ENCODE results near the gene EML4. TPM values are rescaled to one million over a fixed set of nuclear protein-coding genes. Genes with fewer than 3 reads are reported as not detected.

EML4 gene
- polyA plus RNA-seq, 1 of the 3 experiments (the other 2 are of a cell fraction) = 35.0 TPM

DNA sequence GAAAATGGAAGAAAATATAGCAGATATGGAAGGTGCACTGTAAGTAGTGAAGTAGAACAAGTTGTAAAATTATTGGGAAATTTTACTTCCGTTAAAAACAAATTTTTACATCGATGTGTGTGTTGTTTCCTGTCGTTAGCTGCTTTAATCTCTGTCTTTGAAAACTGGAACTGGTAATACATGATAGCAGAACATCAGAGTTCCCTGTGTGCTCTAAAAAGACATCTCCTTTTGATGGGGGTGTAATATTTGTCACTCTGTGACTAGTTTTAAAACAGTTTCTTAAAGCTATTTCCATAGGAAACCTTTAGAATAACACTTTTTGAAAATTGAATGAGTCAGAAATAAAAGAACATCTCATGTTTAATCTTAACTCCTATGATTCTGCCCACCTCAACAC is 148.3 kb downstream of the EML4 start:
- H3F3A ChIP-seq (replicated peaks; ENCODE audit: insufficient read depth) = peaks cover 24% of the 10 kb centered on the region

DNA sequence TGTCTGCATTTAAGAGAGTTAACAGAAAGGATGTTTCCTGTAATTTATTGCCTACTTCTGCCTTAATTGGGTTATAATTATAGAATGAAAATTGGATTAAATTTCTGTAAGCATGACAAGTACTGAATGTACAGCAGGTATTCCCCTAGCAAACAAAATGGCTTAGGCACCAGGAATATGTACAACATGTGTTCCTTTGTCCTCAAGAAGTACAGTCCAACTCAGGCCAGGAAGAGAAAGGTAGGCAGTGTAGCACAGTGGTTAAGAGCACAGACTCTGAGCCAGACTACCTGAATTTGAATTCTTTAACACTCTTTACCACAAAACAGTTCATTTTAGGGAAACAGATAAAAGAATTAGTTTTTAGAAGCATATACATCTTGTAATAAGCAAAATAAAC is 148.8 kb downstream of the EML4 start:
- H3K79me2 ChIP-seq (ENCODE audit: insufficient read depth) = no peaks in the 10 kb centered on the region
- H2AFZ ChIP-seq (ENCODE audit: low read depth) = no peak overlapping the region
- H3K4me2 ChIP-seq = no peak overlapping the region
- no peak overlapping the region for H3K27ac ChIP-seq (ENCODE audit: low read depth in 2 of 2, low read length in 1 of 2)
- peaks cover 24% of the 10 kb centered on the region for H3F3A ChIP-seq (replicated peaks; ENCODE audit: insufficient read depth)
- CTCF ChIA-PET = interaction anchor here (2.3 to 2.5 kb wide), 2 partner anchors 10 to 11 kb away, joined by 10 to 16 read pairs; no protein-coding TSS in a partner anchor
- H3K9ac ChIP-seq = no peak overlapping the region
- no peaks in the 10 kb centered on the region for H3K9me3 ChIP-seq
- H4K20me1 ChIP-seq (ENCODE audit: insufficient read depth) = no peaks in the 10 kb centered on the region
- no peak for TF ChIP-seq FOXJ3 (CRISPR knock-in tag; IDR thresholded peaks at IDR 0.05)
- H3K9me2 ChIP-seq = no peaks in the 10 kb centered on the region
- no peak overlapping the region for H3K4me3 ChIP-seq (ENCODE audit: low read depth in 2 of 2, low read length in 1 of 2)
- peaks cover 59 to 68% of the 10 kb centered on the region in 2 experiments for H3K36me3 ChIP-seq (replicated peaks in 1 of 2; ENCODE audit: control insufficient read depth in 1 of 2, insufficient read depth in 2 of 2, low read length in 1 of 2)
- DNase-seq = no peak
- H3K27me3 ChIP-seq (ENCODE audit: insufficient read depth) = no peaks in the 10 kb centered on the region
- peaks cover 0 to 27% of the 10 kb centered on the region in 2 experiments; a peak in 1 of 4 replicates for H3K4me1 ChIP-seq (ENCODE audit: control insufficient read depth in 1 of 2, insufficient read depth in 2 of 2, low read depth in 1 of 2, low read length in 1 of 2)
- POLR2A ChIA-PET = no interaction called here

More for the DNA sequence above, 148.3 kb downstream of the EML4 start:
- no peak for TF ChIP-seq TCF12 (IDR thresholded peaks at IDR 0.05)
- H3K9me2 ChIP-seq = no peaks in the 10 kb centered on the region
- H3K9ac ChIP-seq = no peak overlapping the region
- no peak overlapping the region for H3K27ac ChIP-seq (ENCODE audit: low read depth in 2 of 2, low read length in 1 of 2)
- no peak overlapping the region for H2AFZ ChIP-seq (ENCODE audit: low read depth)
- H3K4me3 ChIP-seq (ENCODE audit: low read depth in 2 of 2, low read length in 1 of 2) = no peak overlapping the region
- no peaks in the 10 kb centered on the region for H3K9me3 ChIP-seq
- peaks cover 0 to 27% of the 10 kb centered on the region in 2 experiments; a peak in 1 of 4 replicates for H3K4me1 ChIP-seq (ENCODE audit: control insufficient read depth in 1 of 2, insufficient read depth in 2 of 2, low read depth in 1 of 2, low read length in 1 of 2)
- ChIA-PET POLR2A (no interaction called here), CTCF (interaction anchor here (2.3 kb wide), 1 partner anchor 10 kb away, joined by 10 read pairs; no protein-coding TSS in a partner anchor)
- H4K20me1 ChIP-seq (ENCODE audit: insufficient read depth) = no peaks in the 10 kb centered on the region
- H3K36me3 ChIP-seq (replicated peaks in 1 of 2; ENCODE audit: control insufficient read depth in 1 of 2, insufficient read depth in 2 of 2, low read length in 1 of 2) = peaks cover 55 to 64% of the 10 kb centered on the region in 2 experiments
- H3K79me2 ChIP-seq (ENCODE audit: insufficient read depth) = no peaks in the 10 kb centered on the region
- WGBS (ENCODE audit: low lambda C conversion rate) = 96% methylated on average over 3 of the region's 3 CpGs
- H3K27me3 ChIP-seq (ENCODE audit: insufficient read depth) = no peaks in the 10 kb centered on the region
- no peak for DNase-seq
- H3K4me2 ChIP-seq = no peak overlapping the region

DNA sequence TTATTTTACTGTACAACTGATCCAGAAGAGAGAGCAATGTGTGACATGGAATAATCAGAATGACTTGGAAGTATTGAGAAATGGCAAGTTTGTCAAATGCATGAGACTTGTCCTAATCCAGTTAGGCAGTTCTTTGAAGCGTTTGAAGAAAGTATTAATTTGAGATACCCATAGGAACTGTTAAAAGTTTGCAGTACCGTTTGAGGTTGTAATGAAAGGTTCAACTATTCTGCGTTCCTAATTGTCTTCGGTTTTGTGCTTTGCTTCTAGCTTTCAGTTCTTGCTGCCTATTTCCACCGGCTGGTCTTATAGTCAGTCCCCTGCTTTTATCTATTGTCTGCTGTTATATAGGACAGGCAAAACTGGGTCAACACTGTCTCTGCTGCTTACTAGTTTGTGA is 150.1 kb downstream of the EML4 start:
- peaks cover 20% of the 10 kb centered on the region for H3F3A ChIP-seq (replicated peaks; ENCODE audit: insufficient read depth)
- WGBS (ENCODE audit: low lambda C conversion rate) = 92% methylated on average over 5 of the region's 5 CpGs
- CTCF ChIA-PET = interaction anchor here (0.7 to 2.5 kb wide), 3 partner anchors 10 to 449 kb away, joined by 3 to 16 read pairs (median 4); no protein-coding TSS in a partner anchor

More for the DNA sequence above, 150.1 kb downstream of the EML4 start:
- no peak overlapping the region for H3K9ac ChIP-seq
- TF ChIP-seq EZH2phosphoT487 (IDR thresholded peaks at IDR 0.05; ENCODE audit: borderline replicate concordance, low read depth) (no peak), MXI1 (IDR thresholded peaks at IDR 0.05; ENCODE audit: low read depth, low read length) (no peak), ELF1 (IDR thresholded peaks at IDR 0.05) (no peak), TEAD4 (IDR thresholded peaks at IDR 0.05; ENCODE audit: borderline replicate concordance, insufficient read depth) (no peak), TCF12 (IDR thresholded peaks at IDR 0.05) (no peak), TAF1 (IDR thresholded peaks at IDR 0.05; ENCODE audit: borderline replicate concordance, low read depth, low read length) (no peak), CHD2 (IDR thresholded peaks at IDR 0.05; ENCODE audit: low read length, partially characterized antibody) (no peak), GATA2 (CRISPR knock-in tag; IDR thresholded peaks at IDR 0.05) (no peak)
- TF ChIP-seq, protein P1, sequence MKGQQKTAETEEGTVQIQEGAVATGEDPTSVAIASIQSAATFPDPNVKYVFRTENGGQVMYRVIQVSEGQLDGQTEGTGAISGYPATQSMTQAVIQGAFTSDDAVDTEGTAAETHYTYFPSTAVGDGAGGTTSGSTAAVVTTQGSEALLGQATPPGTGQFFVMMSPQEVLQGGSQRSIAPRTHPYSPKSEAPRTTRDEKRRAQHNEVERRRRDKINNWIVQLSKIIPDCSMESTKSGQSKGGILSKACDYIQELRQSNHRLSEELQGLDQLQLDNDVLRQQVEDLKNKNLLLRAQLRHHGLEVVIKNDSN (IDR thresholded peaks at IDR 0.05; ENCODE audit: borderline replicate concordance, low read depth) = no peak
- TF ChIP-seq, protein P2, sequence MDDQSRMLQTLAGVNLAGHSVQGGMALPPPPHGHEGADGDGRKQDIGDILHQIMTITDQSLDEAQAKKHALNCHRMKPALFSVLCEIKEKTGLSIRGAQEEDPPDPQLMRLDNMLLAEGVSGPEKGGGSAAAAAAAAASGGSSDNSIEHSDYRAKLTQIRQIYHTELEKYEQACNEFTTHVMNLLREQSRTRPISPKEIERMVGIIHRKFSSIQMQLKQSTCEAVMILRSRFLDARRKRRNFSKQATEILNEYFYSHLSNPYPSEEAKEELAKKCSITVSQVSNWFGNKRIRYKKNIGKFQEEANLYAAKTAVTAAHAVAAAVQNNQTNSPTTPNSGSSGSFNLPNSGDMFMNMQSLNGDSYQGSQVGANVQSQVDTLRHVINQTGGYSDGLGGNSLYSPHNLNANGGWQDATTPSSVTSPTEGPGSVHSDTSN (IDR thresholded peaks at IDR 0.05) = no peak
- TF ChIP-seq, protein P3, sequence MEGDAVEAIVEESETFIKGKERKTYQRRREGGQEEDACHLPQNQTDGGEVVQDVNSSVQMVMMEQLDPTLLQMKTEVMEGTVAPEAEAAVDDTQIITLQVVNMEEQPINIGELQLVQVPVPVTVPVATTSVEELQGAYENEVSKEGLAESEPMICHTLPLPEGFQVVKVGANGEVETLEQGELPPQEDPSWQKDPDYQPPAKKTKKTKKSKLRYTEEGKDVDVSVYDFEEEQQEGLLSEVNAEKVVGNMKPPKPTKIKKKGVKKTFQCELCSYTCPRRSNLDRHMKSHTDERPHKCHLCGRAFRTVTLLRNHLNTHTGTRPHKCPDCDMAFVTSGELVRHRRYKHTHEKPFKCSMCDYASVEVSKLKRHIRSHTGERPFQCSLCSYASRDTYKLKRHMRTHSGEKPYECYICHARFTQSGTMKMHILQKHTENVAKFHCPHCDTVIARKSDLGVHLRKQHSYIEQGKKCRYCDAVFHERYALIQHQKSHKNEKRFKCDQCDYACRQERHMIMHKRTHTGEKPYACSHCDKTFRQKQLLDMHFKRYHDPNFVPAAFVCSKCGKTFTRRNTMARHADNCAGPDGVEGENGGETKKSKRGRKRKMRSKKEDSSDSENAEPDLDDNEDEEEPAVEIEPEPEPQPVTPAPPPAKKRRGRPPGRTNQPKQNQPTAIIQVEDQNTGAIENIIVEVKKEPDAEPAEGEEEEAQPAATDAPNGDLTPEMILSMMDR (IDR thresholded peaks at IDR 0.05) = no peak
- H3K4me3 ChIP-seq (ENCODE audit: low read depth in 2 of 2, low read length in 1 of 2) = no peak overlapping the region
- DNase-seq = no peak
- H2AFZ ChIP-seq (ENCODE audit: low read depth) = no peak overlapping the region
- H3K4me2 ChIP-seq = no peak overlapping the region
- H3K9me3 ChIP-seq = no peaks in the 10 kb centered on the region
- POLR2A ChIA-PET = no interaction called here
- no peaks in the 10 kb centered on the region for H3K27me3 ChIP-seq (ENCODE audit: insufficient read depth)
- peaks cover 0 to 24% of the 10 kb centered on the region in 2 experiments; a peak in 1 of 4 replicates for H3K4me1 ChIP-seq (ENCODE audit: control insufficient read depth in 1 of 2, insufficient read depth in 2 of 2, low read depth in 1 of 2, low read length in 1 of 2)
- no peaks in the 10 kb centered on the region for H4K20me1 ChIP-seq (ENCODE audit: insufficient read depth)
- H3K36me3 ChIP-seq (replicated peaks in 1 of 2; ENCODE audit: control insufficient read depth in 1 of 2, insufficient read depth in 2 of 2, low read length in 1 of 2) = peaks cover 52 to 71% of the 10 kb centered on the region in 2 experiments
- H3K9me2 ChIP-seq = no peaks in the 10 kb centered on the region
- no peak overlapping the region for H3K27ac ChIP-seq (ENCODE audit: low read depth in 2 of 2, low read length in 1 of 2)
- no peaks in the 10 kb centered on the region for H3K79me2 ChIP-seq (ENCODE audit: insufficient read depth)

Measured in SK-N-SH (cell line).